LNCaP clone FGC (cell line): ENCODE measurements around the gene PRKCE.

Experiments used
- DNase-seq: peaks from one replicate; pipeline ENCODE4 v3.0.0-alpha.2; 2011; ENCODE audit warnings: low read depth
- H3K4me3 ChIP-seq: 2 replicates; pipeline ENCODE4 v1.5.1; 2011; ENCODE audit warnings: mild to moderate bottlenecking, low read depth, low read length, control low read depth
- TF ChIP-seq, protein P1 (sequence below): IDR thresholded peaks from 2 replicates; pipeline ENCODE4 v1.5.1; 2012; ENCODE audit warnings: mild to moderate bottlenecking; ENCODE audit not compliant: control insufficient read depth, insufficient read depth; ENCODE audit errors: extremely low read depth

Gene PRKCE

DNA sequence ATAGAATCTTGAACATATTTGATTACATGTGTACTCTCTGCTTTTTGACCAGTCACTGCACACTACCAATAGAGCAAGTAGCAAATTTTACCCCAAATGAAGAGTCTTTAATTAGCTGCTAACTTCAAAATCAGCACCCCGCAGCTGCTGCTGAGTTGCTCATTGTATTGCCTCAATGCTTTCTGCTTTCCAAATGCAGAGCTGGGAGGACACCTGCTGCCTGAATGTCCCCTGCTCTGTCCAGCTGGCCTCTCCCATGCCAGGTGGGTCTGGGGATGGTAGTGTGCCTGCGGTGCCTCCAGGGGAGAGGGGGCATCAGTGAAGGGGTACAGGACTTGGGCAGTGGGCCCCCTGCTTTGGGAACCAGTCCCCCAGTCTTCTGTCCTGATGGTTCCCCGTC is 184.8 kb downstream of the PRKCE start:
- no peak for DNase-seq
- TF ChIP-seq, protein P1, sequence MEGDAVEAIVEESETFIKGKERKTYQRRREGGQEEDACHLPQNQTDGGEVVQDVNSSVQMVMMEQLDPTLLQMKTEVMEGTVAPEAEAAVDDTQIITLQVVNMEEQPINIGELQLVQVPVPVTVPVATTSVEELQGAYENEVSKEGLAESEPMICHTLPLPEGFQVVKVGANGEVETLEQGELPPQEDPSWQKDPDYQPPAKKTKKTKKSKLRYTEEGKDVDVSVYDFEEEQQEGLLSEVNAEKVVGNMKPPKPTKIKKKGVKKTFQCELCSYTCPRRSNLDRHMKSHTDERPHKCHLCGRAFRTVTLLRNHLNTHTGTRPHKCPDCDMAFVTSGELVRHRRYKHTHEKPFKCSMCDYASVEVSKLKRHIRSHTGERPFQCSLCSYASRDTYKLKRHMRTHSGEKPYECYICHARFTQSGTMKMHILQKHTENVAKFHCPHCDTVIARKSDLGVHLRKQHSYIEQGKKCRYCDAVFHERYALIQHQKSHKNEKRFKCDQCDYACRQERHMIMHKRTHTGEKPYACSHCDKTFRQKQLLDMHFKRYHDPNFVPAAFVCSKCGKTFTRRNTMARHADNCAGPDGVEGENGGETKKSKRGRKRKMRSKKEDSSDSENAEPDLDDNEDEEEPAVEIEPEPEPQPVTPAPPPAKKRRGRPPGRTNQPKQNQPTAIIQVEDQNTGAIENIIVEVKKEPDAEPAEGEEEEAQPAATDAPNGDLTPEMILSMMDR = no peak
- no peak overlapping the region for H3K4me3 ChIP-seq

DNA sequence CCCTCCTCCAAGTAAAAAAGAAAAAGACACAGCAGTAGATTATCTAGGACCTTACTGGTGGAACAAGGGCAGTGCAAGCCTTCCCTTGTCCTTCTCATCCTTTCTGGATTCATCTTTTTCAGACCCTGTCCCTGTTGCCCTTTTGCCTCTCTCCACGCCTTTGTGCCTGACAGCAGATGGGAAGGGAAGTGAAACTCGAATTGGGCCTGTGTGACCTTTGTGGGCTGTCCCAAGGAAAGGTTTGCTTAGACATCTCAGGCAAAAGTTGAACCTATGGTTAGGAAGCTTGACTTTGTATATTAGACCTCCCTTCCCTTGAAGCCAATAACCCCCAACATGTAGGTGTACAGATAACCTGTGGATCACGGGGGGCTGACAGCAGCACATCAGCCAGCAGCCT is 185.3 kb downstream of the PRKCE start:
- no peak overlapping the region for H3K4me3 ChIP-seq
- TF ChIP-seq, protein P1 = no peak
- DNase-seq = no peak

DNA sequence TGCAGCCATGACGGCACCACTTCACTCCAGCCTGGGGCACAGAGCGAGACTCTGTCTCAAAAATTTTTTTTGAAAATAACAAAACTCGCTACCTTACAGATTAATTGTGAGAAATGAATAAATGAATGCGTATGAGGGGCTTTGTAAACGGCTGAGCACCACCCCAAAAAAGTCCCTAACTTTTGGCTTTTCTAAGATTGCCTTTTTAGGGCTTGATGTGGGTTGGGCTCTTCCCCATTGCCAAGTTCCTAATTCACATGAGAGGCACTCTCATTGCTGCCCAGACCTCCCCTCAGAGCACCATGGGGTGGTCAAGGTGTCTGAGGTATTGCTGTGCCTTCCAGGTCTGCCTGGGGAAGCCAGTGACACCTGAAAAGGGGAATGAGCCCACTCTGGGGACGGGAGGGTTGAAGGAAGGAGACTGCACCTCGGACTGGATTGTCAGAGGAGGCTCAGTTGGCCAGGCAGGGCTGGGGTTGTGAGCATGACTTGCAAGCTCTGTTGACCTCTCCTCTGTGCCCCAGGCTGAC is 186.4 kb downstream of the PRKCE start:
- H3K4me3 ChIP-seq = no peak overlapping the region
- TF ChIP-seq, protein P1 = no peak
- DNase-seq = no peak

DNA sequence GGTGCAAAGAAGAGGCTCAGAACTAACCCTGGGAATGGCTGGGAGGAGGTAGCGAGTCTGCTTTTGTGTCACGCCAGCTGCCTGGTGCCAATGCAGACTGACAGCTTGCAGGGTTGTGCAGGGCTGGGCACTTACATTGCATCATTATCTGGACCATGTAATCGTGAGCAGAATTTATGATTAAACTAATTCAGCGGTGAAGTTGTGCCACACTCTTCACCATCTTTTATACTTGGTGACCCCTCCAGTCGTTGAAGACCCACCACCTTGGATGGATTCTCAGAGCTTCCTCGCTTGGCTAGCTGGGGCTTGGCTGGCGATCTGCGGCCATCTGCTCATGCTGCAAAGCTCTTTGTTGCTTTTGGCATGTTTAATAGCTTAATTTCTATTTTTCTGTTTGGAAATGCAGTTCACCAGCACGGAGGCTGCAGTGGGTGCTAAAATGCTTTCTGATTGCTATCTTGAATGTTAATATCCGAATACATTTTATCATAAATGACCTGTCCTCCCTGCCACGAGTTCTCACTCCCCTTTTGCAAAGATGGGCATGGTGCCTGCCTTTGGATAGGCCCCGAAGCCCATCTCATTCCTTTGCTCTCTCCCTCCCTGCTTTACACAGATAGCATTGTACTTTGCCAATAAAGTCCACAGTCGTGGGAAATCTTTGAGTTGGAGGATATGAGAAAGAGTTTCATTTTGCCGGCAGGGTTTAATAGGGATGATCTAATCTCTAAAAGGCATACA is 188.2 kb downstream of the PRKCE start:
- no peak for DNase-seq
- TF ChIP-seq, protein P1 = no peak

DNA sequence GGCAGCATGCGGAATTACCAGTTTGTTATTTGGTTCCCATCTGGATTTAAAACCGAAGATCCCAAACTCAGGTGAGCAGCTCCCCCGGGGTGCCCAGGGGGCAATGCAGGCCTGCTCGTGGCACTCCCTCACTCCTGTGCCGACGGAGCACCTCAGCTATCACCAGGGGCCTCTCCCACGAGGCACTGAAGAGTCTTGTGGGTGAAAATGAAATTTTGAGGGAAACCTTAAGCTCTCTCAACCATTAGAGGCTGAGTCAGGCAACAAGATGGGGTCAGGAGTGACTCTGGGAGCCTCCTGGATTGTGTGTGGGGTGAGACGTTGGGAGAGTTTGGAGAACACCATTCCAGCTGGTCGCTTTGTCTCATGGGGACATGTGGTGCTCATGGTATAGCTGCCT is 189.0 kb downstream of the PRKCE start:
- TF ChIP-seq, protein P1 = no peak
- H3K4me3 ChIP-seq = no peak overlapping the region
- DNase-seq = no peak

More for the DNA sequence above, 188.2 kb downstream of the PRKCE start:
- no peak overlapping the region for H3K4me3 ChIP-seq

DNA sequence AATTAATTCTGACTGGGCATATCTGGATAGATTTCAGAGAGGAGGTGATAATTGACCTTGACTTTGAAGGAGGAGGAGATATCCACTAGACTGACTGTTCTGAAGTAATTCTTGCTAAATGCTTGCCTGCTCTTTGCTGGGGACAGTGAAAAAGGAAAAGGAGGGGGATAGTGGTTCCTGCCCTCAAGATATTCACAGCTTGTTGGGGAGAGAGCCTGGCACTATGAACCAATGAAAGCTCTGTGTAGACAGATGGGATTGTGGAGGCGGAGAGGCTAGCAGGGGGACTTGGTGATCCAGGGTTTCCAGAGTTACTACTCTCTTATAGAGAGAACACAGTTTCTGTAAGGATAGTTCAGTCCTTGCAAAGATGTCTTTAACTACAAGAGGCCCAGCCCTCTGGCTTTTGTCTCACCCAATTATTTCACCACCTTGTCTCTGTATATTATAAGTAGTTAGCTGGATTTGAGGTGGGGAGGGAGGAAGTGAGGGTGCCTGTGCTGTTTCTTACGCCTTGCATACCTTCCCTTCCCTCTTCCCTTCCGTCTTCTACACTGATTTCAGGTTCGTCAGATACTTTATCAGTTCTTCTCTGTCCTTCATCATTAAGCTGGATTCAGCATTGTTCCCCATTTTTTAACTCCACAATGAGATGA is 190.4 kb downstream of the PRKCE start:
- TF ChIP-seq, protein P1 = no peak
- DNase-seq = no peak
- H3K4me3 ChIP-seq = no peak overlapping the region

DNA sequence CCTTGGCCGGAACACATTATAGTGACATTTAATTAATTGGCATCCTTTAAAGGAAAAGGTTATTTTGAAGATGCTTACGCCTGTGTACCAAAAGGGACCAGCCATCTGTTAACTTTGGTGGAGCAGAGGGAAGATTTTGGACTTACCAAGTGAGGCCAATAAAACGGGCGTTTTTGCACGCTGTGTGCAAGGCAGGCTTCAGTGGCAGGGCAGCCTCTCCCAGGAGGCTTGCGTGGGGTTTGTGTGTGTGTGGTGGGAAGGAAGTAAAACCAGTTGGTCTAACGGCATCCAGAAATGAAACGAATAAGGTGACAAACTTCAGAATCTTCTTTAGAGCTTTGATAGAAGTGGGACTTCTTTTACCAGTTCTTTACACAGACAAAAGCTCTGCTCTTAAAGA is 191.7 kb downstream of the PRKCE start:
- TF ChIP-seq, protein P1 = no peak
- DNase-seq = no peak
- H3K4me3 ChIP-seq = no peak overlapping the region
